Uterus (tissue), 4 donors: Measurements from ENCODE around the gene HAGH. TPM values are rescaled to one million over a fixed set of nuclear protein-coding genes. Genes with fewer than 3 reads are reported as not detected.

ENCODE experiments used
- DNase-seq, 2 donors: peaks; one replicate each; pipeline ENCODE4 v3.0.0-alpha.2; 2019 to 2020
- H3K27ac ChIP-seq, 2 donors: fragments of 200-600 bp; sonication (generic); 1 replicate in 1 of 2; 2 replicates in 1 of 2; pipeline ENCODE4 v1.5.1; 2016 to 2018
- H3K27me3 ChIP-seq, 2 donors: fragments of 200-600 bp; sonication (generic); one replicate each; pipeline ENCODE4 v1.5.1; 2018 to 2019; ENCODE audit warnings: control low read depth in 1 of 2
- H3K36me3 ChIP-seq, 2 donors: fragments of 200-600 bp; sonication (generic); one replicate each; pipeline ENCODE4 v1.5.1; 2019; ENCODE audit warnings: control low read depth in 1 of 2
- H3K4me1 ChIP-seq, 2 donors: fragments of 200-600 bp; sonication (generic); one replicate each; pipeline ENCODE4 v1.5.1; 2018 to 2019; ENCODE audit warnings: control low read depth in 1 of 2
- H3K4me3 ChIP-seq, 2 donors: fragments of 200-600 bp; sonication (generic); 1 replicate in 1 of 2; 2 replicates in 1 of 2; pipeline ENCODE4 v1.5.1; 2018 to 2019; ENCODE audit warnings: mild to moderate bottlenecking in 1 of 2
- H3K9me3 ChIP-seq, 2 donors: fragments of 200-600 bp; sonication (generic); one replicate each; pipeline ENCODE4 v1.5.1; 2019; ENCODE audit warnings: control low read depth in 1 of 2
- POLR2A ChIP-seq, 2 donors: fragments of 450-650 bp; IDR thresholded peaks; one replicate each; pipeline ENCODE4 v1.6.1; 2016; ENCODE audit warnings: antibody characterized with exemption in 2 of 2, mild to moderate bottlenecking in 1 of 2, moderate library complexity in 1 of 2
- intact Hi-C: fragments of 100-400 bp; cut with DNase I; formaldehyde crosslinking; loops from one replicate; pipeline ENCODE4 v1.15.1; 2023; ENCODE audit warnings: low total_unique reads
- total RNA-seq, 4 donors: library from RNA; depleted of rRNA in 3 of 4; stranded (reverse); fragments of >200 nt in 3 of 4; gene quantifications; one replicate each; pipeline versions ENCODE4 v1.1.0 to v1.2.4, GENCODE V29; 2014 to 2023
- TF ChIP-seq, protein P1 (sequence below), 4 experiments: fragments of 200-600 bp in 2 of 4; fragments of 450-650 bp in 2 of 4; sonication (generic) in 2 of 4; IDR thresholded peaks; one replicate each; pipeline ENCODE4 v1.5.1; 2016 to 2019; ENCODE audit warnings: antibody characterized with exemption in 4 of 4, mild to moderate bottlenecking in 2 of 4, moderate library complexity in 1 of 4
- donor health status: DM: yes; HTN: yes; CAD: no.

The HAGH gene
- total RNA-seq, 4 donors from 2014 or later, result 22.9 to 75.3 (median 34.0) TPM

DNA sequence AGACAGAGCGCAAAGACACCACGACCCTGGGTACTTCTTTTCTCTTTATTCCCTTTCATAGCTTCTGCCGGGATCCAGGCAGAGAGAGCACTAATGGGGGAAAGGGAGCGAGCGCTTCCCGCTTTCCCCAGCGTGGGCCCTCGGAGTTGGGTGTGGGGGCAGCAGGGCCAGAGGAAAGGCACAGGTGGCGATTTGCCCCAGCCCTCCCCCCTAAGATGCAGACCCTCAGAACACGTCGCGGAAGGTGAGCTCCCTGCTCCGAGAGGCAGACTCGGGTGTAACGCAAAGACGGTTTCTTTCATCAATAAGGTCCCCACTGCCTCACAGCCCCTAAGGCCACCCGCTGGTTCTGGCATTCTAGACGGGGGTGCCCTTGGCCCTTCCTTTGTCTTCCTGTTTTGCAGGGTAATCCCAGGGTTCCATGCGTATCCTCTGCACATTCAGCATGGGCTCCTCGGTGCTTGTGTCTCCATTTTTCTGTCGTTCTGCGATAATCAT, 54.7 kb downstream of the HAGH start:
- Histone ChIP-seq H3K4me3 (peak overlapping the region; percentile 56 to 87), H3K27me3 (no peaks in the 10 kb centered on the region), H3K36me3 (no peaks in the 10 kb centered on the region), H3K9me3 (no peaks in the 10 kb centered on the region), H3K27ac (peak overlapping the region; percentile 74 to 87), H3K4me1 (peaks cover 0 to 33% of the 10 kb centered on the region in 2 donors)
- intact Hi-C loops, result no loop called here
- DNase-seq, result no peak
- TF ChIP-seq POLR2A (IDR thresholded peaks at IDR 0.05), result no peak
- TF ChIP-seq, protein P1, sequence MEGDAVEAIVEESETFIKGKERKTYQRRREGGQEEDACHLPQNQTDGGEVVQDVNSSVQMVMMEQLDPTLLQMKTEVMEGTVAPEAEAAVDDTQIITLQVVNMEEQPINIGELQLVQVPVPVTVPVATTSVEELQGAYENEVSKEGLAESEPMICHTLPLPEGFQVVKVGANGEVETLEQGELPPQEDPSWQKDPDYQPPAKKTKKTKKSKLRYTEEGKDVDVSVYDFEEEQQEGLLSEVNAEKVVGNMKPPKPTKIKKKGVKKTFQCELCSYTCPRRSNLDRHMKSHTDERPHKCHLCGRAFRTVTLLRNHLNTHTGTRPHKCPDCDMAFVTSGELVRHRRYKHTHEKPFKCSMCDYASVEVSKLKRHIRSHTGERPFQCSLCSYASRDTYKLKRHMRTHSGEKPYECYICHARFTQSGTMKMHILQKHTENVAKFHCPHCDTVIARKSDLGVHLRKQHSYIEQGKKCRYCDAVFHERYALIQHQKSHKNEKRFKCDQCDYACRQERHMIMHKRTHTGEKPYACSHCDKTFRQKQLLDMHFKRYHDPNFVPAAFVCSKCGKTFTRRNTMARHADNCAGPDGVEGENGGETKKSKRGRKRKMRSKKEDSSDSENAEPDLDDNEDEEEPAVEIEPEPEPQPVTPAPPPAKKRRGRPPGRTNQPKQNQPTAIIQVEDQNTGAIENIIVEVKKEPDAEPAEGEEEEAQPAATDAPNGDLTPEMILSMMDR (IDR thresholded peaks at IDR 0.05), result no peak

DNA sequence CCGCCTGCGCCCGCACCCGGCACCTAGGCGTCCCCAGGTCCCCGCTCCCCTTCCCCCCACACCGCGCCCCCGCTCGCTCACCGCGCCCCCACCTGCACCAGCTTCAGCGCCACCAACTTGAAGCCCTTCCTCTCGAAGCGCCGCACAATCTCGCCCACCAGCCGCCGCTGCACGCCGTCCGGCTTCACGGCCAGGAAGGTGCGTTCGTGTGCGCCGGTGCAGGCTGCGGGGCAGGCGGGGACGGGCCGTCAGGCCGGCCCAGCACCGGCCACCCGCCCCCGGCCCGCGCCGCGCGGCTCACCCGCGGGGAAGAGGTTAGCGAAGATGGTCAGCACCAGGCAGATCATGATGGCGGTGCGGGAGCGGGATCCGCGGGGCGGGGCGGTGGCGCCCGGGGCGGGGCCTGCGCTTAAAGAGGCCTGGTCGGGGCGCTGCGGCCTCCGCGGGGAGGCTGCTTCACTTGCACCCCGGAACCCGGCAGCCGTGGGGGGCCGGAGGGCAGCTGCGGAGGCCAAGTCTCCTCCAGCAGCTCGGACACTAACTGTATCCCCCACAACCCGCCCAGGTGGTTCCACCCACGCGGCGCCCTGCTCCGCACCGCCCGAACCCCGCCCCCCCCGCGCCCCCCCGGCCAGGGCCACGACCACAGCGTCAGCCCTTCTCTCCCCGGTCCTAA, 55.3 kb downstream of the HAGH start, which contains the start of gene NME3:
Gene NME3 (minus strand): TSS at position 356 of the 676 bp plus-strand sequence. CDS start 9 bp downstream, at position 347.
- Histone ChIP-seq H3K4me1 (peaks cover 0 to 33% of the 10 kb centered on the region in 2 donors), H3K4me3 (peak within 1 kb of the TSS; percentile 56 to 87), H3K27ac (peak within 1 kb of the TSS; percentile 80 to 87), H3K36me3 (no peaks in the 10 kb centered on the region), H3K27me3 (no peaks in the 10 kb centered on the region), H3K9me3 (no peaks in the 10 kb centered on the region)
- DNase-seq, result peak; percentile 59 to 79
- intact Hi-C loops, result no loop called here
- TF ChIP-seq POLR2A (IDR thresholded peaks at IDR 0.05), result no peak
- TF ChIP-seq, protein P1 (IDR thresholded peaks at IDR 0.05), result no peak

DNA sequence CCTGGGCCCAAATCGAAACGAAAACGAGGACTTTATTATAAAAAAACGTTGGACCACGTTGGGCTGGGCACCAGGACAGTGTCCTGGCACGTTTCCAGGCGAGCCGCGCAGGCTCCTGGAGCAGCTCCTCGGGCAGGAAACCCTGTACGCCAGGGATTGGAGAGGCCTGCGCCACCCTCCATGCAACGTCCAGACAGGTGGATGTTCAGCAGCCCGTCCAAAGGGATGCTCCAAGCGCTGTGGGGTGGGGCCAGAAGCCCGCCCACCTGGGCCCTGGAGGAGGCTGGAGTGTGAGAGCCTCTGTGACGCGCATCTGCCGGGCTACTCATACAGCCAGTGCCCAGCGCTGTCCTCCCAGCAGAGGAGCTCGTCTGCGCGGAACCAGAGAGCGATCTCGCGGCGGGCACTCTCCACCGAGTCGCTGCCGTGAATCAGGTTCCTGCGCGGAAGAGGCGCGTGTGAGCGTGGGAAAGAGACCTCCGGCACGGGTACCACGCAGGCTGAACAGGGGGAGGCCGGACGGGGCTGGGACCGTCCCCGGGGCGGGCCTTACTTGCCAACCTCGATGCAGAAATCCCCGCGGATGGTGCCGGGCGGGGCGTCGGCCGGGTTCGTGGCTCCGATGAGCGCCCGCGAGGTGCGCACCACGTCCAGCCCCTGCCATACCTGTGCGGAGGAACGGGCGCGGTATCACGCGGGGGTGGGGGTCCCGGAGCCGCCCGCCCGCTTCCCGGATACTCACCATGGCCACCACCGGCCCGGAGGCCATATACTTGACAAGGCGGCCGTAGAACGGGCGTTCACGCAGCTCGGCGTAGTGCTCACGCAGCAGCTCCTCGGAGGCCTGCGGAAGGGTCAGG, 56.1 kb downstream of the HAGH start:
- peak; percentile 70 to 72 for DNase-seq
- no peak for TF ChIP-seq POLR2A (IDR thresholded peaks at IDR 0.05)
- TF ChIP-seq, protein P1 (IDR thresholded peaks at IDR 0.05), result no peak
- H3K36me3 ChIP-seq, result no peaks in the 10 kb centered on the region
- no peaks in the 10 kb centered on the region for H3K27me3 ChIP-seq
- peak overlapping the region; percentile 74 to 87 for H3K27ac ChIP-seq
- peaks cover 0 to 33% of the 10 kb centered on the region in 2 donors for H3K4me1 ChIP-seq
- H3K4me3 ChIP-seq, result peak overlapping the region; percentile 56 to 87
- H3K9me3 ChIP-seq, result no peaks in the 10 kb centered on the region
- intact Hi-C loops, result no loop called here

DNA sequence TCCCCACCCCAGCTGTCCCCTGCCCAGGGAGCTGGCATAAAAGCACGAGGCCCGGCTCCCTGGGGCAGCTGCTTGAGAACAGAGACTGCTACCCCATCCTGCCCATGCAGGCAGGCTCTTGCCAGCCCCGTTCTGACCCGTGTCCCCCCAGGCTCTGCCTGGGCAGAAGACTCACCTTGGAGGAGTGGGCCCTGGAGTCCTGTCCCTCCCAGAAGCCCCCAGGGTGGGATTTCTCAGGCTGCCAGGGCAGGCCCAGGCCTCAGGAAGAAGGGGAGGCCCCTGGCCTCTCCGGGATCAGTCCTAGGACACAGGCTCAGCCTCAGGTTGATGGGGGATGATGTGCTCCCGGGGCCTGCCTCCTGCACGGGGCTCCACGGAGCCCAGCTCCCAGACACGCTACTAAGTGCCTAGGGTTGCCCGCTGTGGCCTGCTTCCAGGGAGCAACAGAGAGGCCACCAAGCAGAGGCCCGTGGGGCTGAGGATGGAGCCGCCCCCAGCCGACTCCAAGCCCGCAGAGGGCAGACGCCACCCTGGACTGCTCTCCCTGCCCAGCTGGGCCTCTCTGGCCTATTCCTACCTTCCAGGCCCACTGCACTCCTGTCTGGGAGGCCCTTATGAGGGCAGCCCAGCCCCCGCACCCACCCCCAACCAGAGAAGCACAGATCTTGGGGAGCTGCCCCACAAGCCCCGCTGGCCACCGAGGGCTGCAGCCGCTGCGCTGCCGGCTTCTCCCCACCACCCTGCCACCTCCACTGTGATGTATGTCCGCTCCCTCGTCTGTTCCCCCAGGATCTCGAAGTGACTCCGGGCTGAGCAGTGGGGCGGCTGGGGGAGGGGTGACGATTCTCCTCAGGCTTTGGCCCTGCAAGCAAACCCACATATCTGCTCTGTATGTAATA, 57.0 kb downstream of the HAGH start:
- intact Hi-C loops, result no loop called here
- TF ChIP-seq, protein P1 (IDR thresholded peaks at IDR 0.05), result no peak
- no peak for TF ChIP-seq POLR2A (IDR thresholded peaks at IDR 0.05)
- H3K27me3 ChIP-seq, result no peaks in the 10 kb centered on the region
- peak overlapping the region; percentile 74 to 87 for H3K27ac ChIP-seq
- DNase-seq, result no peak
- peak overlapping the region; percentile 56 to 87 for H3K4me3 ChIP-seq
- H3K4me1 ChIP-seq, result peaks cover 0 to 33% of the 10 kb centered on the region in 2 donors
- no peaks in the 10 kb centered on the region for H3K36me3 ChIP-seq
- H3K9me3 ChIP-seq, result no peaks in the 10 kb centered on the region
